ENCODE data around the gene EMID1.

Gene EMID1

DNA sequence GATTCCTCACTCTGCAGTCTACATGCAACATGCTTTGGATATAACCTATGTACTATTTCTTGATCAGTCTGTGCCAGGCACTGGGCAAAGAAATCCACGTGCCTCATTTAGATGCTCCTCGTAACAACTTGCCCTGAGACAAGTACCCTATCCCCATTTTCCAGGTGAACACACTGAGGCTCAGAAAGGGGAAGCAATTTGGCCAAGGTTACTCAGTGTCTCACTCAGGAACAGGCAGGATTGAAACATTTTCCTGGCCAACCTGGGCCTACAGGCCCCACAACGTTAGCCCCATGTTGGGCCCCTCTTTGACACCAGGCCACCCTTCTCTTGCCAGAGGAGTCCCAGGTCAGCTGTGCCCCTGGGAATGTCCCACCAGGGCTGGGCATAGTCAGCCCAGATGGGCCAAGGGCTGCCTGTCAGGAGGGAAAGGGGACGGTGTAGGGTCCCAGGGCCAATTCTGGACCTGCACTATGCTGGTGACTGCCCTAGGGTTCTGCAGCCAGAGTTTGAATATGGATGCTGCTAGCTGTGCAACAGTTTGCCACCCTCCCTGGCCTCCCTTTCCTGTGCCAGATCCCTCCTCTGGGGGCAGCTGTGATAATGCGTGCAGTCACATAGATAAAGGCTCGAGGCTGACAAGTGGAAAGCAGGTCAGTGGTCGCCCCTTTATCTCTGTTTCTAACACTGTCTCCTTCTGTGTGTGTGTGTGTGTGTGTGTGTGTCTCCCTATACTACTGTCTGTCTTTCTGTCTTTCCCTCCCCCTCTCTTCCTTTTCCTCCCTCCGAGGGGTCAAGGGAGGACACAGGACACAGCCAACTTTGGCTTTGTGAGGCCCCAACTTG is 10.4 kb upstream of the EMID1 start:
- no peak for DNase-seq (ENCODE audit: low spot score)

DNA sequence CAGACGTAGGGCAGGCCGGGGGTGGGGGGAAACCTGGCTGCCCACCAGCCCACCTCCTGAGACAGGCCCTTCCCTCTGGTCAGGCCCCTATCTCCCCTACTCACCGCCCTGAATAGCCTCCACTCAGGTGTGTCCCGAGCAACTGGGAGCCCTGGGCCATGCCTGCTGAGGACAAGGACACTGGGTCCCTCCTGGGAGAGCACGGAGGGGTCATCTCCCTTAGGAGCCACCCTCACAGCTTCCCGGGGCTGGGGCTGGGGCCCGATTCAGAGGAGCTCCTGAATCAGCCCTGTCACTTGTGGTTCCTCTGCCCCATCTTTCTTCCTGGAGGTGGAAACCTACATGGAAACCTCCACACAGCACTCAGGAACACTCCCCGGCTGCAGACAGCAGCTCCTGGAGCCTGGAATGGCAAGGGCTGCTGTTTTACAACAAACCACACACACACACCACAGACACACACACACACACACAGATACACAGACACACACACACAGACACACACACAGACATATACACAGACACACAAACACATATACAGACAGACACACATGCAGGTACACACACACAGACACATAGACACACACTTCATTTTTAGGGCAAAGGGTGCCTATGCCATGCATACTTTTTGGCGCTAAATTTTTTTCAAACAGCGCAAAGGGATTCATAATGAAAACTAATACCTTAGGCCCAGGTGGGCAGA is 9.6 kb upstream of the EMID1 start:
- no peak for DNase-seq (ENCODE audit: low spot score)

DNA sequence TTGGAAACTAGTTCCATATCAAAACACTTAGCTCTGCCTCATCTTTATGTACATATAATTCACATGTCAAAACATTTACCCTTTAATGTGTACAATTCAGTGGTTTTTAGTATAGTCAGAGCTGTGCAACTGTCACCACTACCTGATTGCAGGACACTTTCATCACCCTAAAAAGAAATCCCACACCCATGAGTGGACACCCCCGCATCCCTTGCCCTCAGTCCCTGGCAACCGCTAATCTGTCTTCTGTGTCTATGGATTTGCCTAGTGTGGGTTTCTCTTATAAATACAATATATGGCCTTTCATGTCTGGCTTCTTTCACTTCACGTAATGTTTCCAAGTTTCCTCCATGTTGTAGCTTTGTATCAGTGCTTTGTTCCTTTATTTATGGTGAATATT is 8.6 kb upstream of the EMID1 start:
- no peak for DNase-seq (ENCODE audit: low spot score)

DNA sequence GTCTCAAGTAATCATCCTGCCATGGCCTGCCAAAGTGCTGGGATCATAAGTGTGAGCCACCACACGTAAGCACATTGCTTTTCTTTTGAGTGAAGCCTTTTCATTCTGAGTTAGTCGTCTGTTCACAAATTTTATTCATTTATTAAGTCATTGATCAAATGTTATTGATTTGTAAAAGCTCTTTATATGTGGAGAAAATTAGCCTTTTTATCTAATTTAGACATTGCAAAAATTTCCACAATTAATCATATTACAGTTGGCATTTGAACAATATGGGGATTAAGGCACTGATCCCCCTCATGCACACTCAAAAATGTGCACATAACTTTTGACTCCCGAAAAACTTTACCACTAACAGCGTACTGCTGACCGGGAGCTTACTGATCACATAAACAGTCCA is 7.5 kb upstream of the EMID1 start:
- no peak for DNase-seq (ENCODE audit: low spot score)

DNA sequence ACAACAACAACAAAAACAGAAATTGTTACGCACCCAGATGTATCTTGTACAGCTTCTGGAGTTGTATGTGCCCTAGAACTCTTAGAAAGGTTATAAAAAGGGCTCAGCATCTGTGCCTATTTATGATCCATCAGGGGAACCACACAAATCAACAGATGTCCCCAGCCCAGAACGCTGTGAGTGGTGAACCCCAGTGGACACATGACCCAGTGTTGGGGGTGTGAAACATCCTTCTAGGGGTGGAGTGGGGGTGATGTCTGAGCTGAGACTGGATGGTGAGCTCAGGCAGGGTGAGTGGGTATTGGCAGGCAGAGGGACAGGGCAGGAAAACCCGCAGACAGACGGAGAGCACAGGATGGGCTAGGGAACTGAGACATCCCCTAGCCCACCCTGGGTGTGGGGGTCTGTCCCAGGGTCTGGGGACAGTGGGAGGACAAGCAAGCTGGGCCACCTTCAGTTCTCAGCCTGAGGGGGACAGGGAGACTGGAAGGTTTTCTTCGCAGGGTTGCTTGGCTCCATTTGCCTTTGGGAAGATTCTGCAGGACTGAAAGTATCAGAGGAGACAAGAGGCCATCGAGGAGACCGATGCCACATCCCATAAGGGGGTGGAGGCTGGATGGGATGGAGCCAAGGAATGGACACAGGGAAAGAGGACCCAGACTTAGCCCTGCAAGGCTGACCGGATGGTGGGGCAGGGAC is 5.8 kb upstream of the EMID1 start:
- no peak for DNase-seq (ENCODE audit: low spot score)

DNA sequence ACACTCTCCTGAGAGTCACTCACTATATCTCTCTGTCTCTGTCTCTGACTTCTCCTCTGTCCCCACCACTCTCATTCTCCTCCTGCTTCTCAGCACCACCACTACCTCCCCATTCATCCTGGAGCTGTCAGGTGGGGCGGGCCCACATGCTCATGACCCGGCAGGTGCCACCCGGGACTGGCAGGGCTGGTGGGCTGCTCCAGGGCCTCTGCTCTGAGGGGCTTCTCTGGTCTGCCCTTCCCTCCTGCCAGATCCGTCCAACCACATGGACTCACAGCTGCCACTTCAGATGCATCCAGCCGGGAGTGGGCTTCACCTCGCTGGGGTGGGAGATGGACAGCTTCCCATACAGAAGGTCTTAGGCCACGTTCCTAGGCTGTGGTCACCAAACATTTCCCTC is 4.8 kb upstream of the EMID1 start:
- no peak for DNase-seq (ENCODE audit: low spot score)

DNA sequence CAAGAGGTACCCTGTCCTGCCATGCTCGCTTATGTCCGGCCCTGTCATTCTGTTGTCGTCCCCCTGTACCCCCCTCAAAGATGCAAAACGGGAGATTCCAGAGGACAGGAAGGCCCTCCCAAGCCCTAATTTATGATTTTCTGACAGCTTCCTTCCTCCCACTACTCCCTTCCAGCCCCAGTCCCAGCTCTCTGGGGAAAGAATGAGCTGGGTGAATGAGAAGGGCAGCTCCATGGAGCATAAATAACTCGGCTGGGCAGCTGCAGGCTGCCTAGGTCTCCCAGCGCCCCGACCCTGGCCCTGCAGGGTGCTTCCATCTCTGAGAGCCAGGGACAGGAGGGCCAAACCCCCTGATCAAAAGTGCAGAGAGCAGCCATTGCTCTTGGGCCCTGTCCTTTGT is 3.9 kb upstream of the EMID1 start:
- no peak for DNase-seq (ENCODE audit: low spot score)

DNA sequence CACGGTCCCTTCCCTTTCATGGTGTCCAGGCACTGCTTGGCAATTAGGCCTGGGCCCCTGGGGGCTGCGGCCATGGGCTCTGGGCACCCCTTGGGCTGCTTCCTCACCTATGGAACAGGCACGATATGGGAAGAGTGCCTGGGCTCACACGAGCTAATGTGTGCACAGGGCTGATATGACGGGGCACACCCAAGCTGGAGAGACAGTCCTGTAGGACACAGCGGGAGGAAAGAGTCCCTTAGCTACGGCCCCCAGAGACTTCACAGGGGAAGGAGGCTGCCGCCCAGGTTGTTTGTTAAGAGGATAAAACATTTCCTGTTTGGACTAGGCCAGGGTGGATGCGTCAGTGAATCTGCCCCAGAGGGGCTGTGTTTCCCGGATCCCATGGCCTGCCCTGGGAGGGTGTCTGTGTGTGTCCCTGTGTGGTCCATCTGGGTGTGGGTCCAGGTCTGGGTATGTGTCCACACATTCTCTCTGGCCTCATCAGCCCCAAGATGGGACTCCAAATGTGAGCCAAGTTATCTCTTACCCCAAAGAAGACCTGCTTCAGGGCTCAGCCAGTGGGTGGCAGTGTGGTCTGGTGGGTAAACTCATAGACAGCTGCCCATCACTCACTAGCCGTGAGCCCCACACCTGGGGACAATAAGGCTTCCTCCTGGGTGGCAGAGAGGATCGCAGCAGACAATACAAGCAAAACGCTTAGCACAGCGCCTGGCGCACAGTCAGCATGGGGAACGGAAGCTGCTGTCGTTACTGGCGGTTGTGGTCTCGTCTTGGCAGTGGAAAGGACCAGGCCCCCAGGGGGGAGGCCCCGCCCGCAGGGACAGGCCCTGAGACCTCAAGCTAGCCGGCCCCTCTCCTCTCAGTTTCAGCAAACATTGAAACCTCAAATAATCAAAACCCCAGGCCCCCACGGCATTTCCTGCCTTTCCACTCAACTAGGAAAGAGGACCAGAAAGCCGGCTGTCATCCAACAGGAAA is 3.2 kb upstream of the EMID1 start:
- peak; percentile 70 for DNase-seq (ENCODE audit: low spot score)

DNA sequence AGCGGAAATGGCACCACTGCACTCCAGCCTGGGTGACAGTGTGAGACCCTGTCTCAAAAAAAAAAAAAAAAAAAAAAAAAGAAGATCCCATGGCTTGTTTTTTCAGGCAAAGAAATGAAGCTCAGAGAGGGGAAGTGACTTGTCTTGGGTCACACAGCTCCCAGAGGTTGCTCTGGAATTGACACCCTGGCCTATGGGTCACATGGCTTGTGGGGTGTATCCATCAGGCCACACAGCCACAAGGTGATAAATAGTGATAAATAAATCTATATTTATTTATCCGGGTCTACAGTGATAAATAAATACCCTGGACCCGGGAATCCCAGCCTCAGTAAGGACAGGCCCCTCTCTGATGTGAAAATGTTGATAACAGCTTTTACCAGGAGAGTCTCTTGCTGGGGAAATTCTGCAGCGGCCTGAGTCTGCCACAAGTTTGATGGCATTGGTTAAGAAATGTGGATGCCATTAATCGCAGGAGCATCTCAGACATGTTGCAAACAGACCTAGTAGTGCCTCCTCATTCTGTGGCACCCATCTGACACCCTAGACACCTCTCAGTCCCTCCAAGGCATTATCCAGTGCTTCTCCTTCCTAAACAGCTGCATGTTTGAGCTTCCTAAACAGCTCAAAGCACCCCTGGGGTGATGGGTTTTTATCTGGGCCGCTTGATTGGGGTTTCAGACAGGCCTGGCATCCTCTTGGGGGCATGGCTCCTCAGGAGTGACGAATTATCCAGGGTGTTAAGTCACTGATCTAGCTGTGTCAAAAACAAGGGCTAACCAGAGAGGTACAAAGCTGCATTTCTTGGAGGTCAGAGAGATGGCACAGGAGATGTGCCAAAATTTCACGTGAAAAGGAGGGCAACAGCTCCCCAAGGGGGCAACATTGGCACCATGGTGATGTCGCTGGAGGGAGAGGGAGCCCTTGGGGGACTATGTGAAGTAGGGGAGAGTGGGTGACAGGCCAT is 1.9 kb upstream of the EMID1 start:
- no peak for DNase-seq (ENCODE audit: low spot score)

DNA sequence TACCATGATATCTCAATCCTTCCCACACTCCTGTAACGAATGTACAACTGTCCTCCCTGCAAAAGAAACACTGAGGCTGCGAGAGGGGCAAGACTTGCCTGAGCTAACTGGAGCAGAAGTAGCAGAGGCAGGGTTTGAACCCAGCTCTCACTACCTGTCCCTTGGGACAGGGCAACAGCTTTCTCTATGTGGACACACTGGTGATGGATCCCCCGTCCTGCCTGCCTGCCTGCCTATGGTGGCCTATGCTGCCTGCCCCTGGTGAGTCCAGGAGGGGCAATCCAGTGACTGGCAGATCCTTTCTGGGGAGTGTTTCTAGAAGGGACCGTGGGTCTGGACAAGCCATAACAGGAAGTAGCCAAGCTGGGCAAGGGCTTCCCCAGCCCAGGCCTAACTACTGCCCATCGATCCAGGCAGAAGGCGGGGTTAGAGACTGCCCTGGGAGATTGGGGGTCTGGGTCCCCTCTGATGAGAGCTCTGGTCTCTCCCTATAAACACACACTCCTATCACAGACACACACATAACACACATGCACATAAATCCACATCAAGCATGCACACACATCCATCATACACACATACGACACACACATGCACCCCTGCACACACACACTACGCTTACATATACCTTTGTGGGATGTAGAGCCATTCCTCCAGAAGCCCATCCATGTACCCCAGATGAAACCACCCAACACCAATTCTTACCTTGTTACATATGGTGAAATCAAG is 1.1 kb upstream of the EMID1 start:
- no peak for DNase-seq (ENCODE audit: low spot score)

DNA sequence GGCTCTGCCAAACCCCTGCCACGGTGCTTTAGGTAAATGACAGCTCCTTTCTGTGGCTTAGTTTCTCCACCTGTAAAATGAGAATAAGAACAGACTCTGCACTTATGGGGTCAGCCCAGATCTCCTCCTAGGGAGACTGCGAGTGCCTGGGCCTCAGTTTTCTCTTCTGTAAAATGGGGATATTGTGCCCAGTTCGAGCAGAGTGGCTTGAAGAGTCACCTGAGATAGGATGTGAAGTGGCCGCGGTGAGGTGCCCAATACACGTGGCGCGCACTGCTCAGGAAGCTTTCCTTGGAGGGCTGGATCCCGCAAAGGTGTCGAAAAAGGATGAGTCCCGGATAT is 473 bp upstream of the EMID1 start:
- no peak for DNase-seq (ENCODE audit: low spot score)

DNA sequence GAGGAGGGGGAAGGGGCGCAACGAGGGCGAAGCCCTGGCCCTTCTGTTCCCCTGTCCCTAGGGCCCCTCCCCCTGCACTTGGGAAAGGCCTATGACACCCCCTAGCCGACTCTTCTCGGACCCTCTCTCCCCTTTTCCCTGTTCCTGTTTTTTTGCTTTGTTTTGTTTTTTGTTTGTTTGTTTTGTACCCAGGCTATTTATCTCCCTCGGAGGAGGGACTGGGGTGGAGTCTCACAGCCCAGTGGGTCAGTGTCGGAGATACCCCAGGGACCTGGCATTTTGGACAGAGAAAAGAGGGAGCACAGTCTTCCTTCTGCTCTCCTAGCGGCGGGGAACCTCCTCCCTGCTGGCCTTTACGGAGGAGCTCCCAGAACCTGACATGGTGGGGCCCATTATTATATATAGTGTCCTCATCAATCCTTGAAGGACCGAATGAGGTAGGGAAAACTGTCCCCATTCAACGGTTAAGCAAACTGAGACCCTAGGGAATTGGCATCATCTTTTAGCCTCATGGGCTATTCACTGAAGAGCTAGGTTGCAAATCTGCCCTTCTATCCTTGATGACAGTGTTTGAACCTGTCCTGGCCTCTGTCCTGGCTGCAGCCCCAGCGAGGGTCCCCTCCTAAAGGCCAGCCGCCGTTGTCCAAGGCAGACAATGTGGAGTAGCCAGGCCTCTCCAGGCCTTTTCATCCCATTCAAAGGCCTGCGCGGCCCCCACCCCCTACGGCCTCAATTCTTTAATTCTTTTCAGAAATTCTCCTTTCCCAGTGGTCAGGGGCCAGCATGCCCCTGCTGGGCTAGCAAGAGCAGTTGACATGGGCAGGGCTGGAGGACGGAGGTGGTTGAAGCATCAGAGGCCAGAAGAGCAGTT is 911 bp downstream of the EMID1 start:
- no peak for DNase-seq (ENCODE audit: low spot score)

DNA sequence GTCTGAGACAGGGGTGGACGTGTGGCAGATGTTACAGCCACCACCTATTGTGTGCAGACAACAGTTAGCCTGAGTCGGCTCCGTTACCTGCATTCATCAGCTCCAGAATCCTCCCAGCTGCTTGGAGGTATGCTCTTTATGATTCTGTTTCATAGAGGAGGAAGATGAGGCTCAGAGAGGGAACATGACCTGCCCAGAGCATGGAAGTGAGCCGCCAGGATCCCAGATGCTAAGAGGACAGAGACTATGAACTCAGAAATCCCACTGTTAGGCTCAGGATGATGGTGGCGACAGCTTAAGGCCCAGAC is 1.5 kb downstream of the EMID1 start:
- no peak for DNase-seq (ENCODE audit: low spot score)

DNA sequence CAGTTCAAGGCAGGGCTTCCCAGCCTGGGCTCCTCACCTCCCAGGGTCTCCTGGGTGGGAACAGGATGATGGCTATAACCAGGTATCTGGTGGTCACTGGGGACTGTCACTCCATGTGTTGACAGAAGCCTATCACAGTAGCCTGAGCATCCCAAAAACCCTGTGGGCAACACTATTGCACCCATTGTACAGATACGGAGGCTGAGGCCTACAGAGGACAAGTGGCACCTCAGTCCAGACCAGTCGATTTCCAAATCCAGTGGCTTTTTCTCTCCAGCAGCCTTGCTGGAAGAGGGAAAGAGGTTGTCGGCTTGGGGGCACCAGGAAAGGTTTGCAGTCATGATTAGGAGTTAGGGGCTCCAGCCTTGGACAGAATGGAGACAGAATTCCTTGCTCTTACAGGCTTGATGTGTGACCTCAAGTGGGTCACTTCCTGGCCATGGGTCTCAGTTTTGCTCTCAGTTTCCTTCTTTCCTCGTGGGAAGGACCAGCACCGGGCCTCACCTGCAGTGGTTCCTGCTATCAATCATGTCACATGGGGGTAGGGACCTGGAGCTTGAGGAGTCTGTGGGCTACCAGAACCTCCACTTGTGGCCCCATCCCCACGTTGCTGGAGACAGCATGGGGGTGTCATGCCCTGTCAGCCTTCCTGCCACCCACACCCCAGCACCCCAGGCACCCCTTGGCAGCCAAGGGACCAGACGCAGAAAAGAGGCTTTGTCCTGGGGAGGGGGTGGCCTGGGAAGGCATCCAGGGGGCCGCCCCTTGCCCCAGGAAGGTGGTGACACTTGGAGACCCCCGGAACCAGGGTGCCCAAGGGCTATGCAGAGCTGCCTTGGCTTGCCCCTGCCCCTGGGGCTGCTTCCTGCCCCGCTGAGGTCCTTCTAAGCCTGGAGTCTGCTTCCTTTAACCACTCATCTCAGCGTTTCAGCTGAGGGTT is 2.1 kb downstream of the EMID1 start:
- DNase-seq (ENCODE audit: low spot score), result no peak

DNA sequence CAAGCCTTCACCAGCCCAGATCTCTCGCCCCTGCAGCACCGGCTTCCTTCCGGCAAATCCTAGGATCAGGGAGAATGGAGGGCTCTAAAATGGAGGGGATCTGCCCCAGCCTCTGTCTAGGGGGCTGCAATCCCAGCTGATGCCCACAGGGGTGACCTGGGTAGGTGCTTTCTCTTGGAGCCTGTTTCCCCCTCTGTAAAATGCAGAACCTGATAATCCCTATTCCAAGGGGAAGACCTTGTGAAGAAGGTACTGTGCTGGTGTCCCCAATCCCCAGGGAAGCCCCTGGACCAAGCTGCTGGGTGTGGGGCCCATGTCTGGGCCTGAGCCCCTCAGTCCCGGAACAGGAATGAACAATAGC is 2.8 kb downstream of the EMID1 start:
- no peak for DNase-seq (ENCODE audit: low spot score)

DNA sequence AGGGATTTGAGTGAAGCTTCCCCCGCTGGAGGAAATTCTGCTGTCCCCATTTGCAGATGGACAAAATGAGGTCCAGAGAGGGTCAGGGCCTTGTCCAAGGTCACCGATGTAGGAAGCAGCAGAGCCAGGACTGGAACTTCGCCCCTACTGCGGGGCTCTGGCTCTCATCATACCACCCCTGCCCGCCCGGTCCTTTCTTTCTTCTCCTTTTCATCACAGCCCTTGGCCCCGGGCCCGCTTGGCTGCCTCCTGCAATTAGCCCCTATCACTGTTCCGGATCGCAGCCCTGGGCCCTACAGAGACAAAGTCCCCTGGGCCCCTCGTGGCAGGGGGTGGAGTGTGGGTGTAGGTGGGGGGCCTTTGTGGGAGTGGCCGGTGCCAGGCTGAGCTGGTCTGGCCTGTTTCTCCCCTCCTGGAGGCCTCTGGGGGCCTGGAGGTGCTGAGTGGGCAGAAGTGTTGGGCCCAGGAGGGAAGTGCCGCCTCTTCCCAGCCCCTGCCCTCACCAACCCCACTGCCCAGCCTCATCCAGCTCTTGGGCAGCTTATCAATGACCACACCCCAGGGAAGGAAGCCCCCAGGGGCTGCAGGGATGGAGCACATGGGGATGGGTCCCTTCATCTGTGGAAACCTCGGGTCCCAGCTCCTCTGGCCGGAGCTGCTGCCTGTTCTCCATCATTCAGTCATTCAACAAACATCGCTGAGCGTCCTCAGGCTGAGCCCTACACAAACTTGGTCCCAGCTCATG is 3.4 kb downstream of the EMID1 start:
- DNase-seq (ENCODE audit: low spot score), result peak; percentile 43

DNA sequence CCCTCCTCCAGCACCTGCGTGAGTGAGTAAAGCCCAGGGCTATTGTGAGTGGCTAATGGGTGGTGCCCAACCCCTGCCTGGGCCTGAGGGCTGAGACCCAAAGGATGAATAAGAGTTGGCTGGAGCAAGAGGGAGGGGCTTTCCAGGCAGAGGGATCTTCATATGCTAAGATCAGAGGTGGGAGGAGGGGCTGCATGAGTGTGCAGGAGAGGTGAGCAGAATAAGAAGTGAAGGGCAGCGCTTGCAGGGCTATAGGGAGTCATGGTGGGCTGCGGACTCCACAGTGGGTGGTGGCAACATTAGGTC is 3.9 kb downstream of the EMID1 start:
- DNase-seq (ENCODE audit: low spot score), result no peak

DNA sequence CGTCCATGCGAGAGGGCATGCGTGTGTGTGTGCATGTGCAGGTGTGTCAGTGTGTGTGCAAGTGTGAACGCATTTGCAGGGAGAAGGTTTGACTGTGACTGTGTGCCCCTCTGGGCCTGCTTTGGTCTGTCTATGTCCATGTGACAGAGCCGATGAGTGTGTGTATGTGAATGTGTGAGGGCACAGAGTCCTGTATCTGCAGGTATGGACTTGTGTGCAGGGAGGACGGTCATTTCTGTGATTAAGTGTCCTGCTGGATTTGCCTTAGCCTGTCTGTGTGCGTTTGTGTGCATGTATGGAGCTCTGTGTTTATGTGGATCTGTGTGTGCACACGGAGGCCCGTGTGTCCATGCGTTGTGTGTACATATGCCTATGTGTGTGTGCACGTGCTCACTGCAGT is 5.4 kb downstream of the EMID1 start:
- no peak for DNase-seq (ENCODE audit: low spot score)
